Measurements from ENCODE around the gene TCERG1L. TPM values are rescaled to one million over a fixed set of nuclear protein-coding genes. Genes with fewer than 3 reads are reported as not detected.
"Not testable (repeated sequence)": the region's sequence is repeated elsewhere in the genome, so short reads cannot be mapped to it uniquely, and the experiment has no call there.

TCERG1L gene
- total RNA-seq, 1 experiment from 2014 or later = not detected

DNA sequence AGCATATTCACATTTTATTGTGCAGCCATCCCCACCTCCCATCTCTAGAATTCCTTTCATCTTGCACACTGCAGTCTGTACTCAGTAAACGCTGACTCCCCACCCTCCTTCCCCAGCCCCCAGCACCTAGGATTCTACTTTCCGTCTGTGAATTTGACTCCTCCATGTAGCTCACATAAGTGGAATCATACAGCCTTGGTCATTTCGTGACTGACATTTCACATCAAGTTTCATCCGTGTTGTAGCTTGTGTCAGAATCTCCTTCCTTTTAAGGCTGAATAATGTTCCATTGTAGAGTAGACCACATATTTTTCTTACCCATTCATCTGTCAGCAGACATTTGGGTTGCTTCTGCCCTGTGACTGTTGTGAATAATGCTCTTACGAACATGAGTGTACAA lies 26.2 kb upstream of the TCERG1L start:
- H3K36me3 Mint-ChIP-seq (ENCODE audit: insufficient read depth, unreplicated experiment) = no peaks in the 10 kb centered on the region
- H3K9me3 Mint-ChIP-seq (ENCODE audit: low read depth, unreplicated experiment) = peaks cover 10% of the 10 kb centered on the region
- H3K27me3 Mint-ChIP-seq (ENCODE audit: unreplicated experiment) = no peaks in the 10 kb centered on the region
- DNase-seq = no peak
- CTCF ChIA-PET = no interaction called here
- no peaks in the 10 kb centered on the region for H3K4me1 Mint-ChIP-seq (ENCODE audit: low read depth, unreplicated experiment)
- no peak overlapping the region for H3K27ac Mint-ChIP-seq (ENCODE audit: unreplicated experiment)
- intact Hi-C loops (cut with micrococcal nuclease; ENCODE audit: unreplicated experiment) = no loop called here
- BruUV-seq (replicated peaks) = no TSS peak
- H3K4me3 Mint-ChIP-seq (ENCODE audit: low read depth, unreplicated experiment) = no peak overlapping the region
- TF ChIP-seq, protein P1, sequence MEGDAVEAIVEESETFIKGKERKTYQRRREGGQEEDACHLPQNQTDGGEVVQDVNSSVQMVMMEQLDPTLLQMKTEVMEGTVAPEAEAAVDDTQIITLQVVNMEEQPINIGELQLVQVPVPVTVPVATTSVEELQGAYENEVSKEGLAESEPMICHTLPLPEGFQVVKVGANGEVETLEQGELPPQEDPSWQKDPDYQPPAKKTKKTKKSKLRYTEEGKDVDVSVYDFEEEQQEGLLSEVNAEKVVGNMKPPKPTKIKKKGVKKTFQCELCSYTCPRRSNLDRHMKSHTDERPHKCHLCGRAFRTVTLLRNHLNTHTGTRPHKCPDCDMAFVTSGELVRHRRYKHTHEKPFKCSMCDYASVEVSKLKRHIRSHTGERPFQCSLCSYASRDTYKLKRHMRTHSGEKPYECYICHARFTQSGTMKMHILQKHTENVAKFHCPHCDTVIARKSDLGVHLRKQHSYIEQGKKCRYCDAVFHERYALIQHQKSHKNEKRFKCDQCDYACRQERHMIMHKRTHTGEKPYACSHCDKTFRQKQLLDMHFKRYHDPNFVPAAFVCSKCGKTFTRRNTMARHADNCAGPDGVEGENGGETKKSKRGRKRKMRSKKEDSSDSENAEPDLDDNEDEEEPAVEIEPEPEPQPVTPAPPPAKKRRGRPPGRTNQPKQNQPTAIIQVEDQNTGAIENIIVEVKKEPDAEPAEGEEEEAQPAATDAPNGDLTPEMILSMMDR (IDR thresholded peaks at IDR 0.05; ENCODE audit: unreplicated experiment) = no peak

DNA sequence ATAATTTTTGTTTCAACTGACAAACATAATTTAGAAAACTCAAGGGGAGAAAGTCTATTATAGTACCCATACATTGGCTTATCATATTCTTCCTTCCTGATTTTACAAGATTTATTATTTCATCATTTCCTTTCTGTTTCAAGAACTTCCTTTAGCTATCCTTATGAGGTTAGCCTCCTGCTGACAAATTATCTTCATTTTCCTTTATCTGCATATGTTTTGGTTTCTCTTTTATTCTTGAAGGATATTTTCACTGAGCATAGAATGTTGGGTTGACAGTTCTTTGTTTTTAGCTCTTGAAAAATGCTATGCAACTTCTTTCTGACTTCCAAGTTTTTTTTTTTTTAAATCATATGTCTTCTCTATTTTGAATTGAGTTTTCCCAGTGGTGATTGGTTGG lies 21.3 kb upstream of the TCERG1L start:
- DNase-seq = no peak
- Mint-ChIP-seq H3K27ac (ENCODE audit: unreplicated experiment) (no peak overlapping the region), H3K4me3 (ENCODE audit: low read depth, unreplicated experiment) (no peak overlapping the region), H3K27me3 (ENCODE audit: unreplicated experiment) (no peaks in the 10 kb centered on the region), H3K9me3 (ENCODE audit: low read depth, unreplicated experiment) (peaks cover 9% of the 10 kb centered on the region), H3K36me3 (ENCODE audit: insufficient read depth, unreplicated experiment) (no peaks in the 10 kb centered on the region), H3K4me1 (ENCODE audit: low read depth, unreplicated experiment) (no peaks in the 10 kb centered on the region)
- CTCF ChIA-PET = no interaction called here
- intact Hi-C loops (cut with micrococcal nuclease; ENCODE audit: unreplicated experiment) = no loop called here
- TF ChIP-seq, protein P1 (IDR thresholded peaks at IDR 0.05; ENCODE audit: unreplicated experiment) = no peak
- BruUV-seq (replicated peaks) = no TSS peak

DNA sequence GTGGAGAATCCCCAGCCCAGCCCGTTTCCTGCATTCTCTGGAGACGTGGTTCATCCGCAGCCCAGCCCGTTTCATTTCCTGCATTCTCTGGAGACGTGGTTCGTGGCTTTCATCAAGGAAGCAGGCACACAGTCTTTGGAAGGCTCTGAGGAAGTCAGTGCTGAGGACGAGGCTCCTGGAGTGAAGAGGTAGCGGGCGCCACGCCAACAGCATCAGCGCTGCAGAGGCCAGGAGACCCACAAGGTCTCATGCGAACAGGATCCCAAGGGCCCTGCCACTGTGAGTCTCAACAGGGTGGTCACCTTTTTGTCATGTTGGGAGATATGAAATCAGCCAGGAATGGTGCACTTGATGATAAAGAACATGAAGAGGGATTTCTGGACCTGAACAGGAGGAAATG lies 12.4 kb upstream of the TCERG1L start:
- Mint-ChIP-seq H3K4me1 (ENCODE audit: low read depth, unreplicated experiment) (no peaks in the 10 kb centered on the region), H3K36me3 (ENCODE audit: insufficient read depth, unreplicated experiment) (no peaks in the 10 kb centered on the region), H3K9me3 (ENCODE audit: low read depth, unreplicated experiment) (peaks cover 8% of the 10 kb centered on the region), H3K27ac (ENCODE audit: unreplicated experiment) (no peak overlapping the region), H3K27me3 (ENCODE audit: unreplicated experiment) (no peaks in the 10 kb centered on the region), H3K4me3 (ENCODE audit: low read depth, unreplicated experiment) (no peak overlapping the region)
- DNase-seq = no peak
- BruUV-seq (replicated peaks) = no TSS peak
- TF ChIP-seq, protein P1 (IDR thresholded peaks at IDR 0.05; ENCODE audit: unreplicated experiment) = no peak
- CTCF ChIA-PET = no interaction called here
- intact Hi-C loops (cut with micrococcal nuclease; ENCODE audit: unreplicated experiment) = no loop called here

DNA sequence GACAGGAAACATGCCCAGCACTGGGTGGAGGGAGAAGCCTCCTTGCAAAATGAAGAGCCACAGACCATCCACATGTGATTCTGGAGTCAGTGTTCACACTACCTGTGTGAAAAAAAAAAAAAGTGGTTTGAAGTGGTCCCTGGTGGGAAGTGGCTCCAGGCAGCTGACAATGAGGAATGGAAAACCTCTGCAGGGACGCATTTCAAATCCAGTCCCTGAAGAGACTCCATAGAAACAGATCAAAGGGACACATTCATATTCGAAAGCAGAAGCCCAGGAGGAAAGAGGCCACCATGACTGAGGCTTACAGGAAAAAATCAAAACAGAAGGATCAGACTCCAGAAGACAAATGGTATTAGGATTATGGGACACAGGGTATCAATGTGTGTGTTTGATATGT lies 11.5 kb upstream of the TCERG1L start:
- Mint-ChIP-seq H3K4me1 (ENCODE audit: low read depth, unreplicated experiment) (no peaks in the 10 kb centered on the region), H3K36me3 (ENCODE audit: insufficient read depth, unreplicated experiment) (no peaks in the 10 kb centered on the region), H3K4me3 (ENCODE audit: low read depth, unreplicated experiment) (no peak overlapping the region), H3K27me3 (ENCODE audit: unreplicated experiment) (no peaks in the 10 kb centered on the region), H3K9me3 (ENCODE audit: low read depth, unreplicated experiment) (peaks cover 8% of the 10 kb centered on the region), H3K27ac (ENCODE audit: unreplicated experiment) (no peak overlapping the region)
- BruUV-seq (replicated peaks) = no TSS peak
- TF ChIP-seq, protein P1 (IDR thresholded peaks at IDR 0.05; ENCODE audit: unreplicated experiment) = no peak
- no peak for DNase-seq
- intact Hi-C loops (cut with micrococcal nuclease; ENCODE audit: unreplicated experiment) = no loop called here
- CTCF ChIA-PET = no interaction called here

DNA sequence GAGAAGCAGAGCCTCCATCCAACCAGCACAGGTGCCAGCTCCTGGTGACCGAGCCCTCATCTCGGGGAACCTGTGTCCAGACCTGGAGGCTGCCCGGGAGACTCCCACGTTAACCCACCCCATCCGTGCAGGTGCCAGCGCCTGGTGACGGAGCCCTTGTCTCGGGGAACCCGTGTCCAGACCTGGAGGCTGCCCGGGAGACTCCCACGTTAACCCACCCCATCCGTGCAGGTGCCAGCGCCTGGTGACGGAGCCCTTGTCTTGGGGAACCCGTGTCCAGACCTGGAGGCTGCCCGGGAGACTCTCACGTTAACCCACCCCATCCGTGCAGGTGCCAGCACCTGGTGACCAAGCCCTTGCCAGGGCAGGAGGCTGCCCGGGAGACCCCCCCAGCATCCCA lies 11.1 kb upstream of the TCERG1L start:
- not testable (repeated sequence) for BruUV-seq (replicated peaks); H3K27ac Mint-ChIP-seq (ENCODE audit: unreplicated experiment)

More for the DNA sequence above, 11.1 kb upstream of the TCERG1L start:
- intact Hi-C loops (cut with micrococcal nuclease; ENCODE audit: unreplicated experiment); H3K4me1 Mint-ChIP-seq (ENCODE audit: low read depth, unreplicated experiment); H3K27me3 Mint-ChIP-seq (ENCODE audit: unreplicated experiment); CTCF ChIA-PET; H3K9me3 Mint-ChIP-seq (ENCODE audit: low read depth, unreplicated experiment); H3K36me3 Mint-ChIP-seq (ENCODE audit: insufficient read depth, unreplicated experiment); DNase-seq; H3K4me3 Mint-ChIP-seq (ENCODE audit: low read depth, unreplicated experiment): not testable (repeated sequence)

Measured in Calu3 (cell line).